H4 (cell line): ENCODE measurements around the gene MIGA1. TPM values are rescaled to one million over a fixed set of nuclear protein-coding genes. Genes with fewer than 3 reads are reported as not detected.

Experiments used
- DNase-seq: peaks from one replicate; pipeline ENCODE4 v3.0.0-alpha.2; 2015; ENCODE audit warnings: low spot score
- total RNA-seq: library from RNA; depleted of rRNA; stranded (reverse); fragments of >200 nt; shearing (Covaris generic); gene quantifications from 2 replicates; pipeline ENCODE4 v1.2.3, GENCODE V29; 2014

Gene MIGA1
- total RNA-seq, 1 experiment from 2014 or later = 5.7 TPM

DNA sequence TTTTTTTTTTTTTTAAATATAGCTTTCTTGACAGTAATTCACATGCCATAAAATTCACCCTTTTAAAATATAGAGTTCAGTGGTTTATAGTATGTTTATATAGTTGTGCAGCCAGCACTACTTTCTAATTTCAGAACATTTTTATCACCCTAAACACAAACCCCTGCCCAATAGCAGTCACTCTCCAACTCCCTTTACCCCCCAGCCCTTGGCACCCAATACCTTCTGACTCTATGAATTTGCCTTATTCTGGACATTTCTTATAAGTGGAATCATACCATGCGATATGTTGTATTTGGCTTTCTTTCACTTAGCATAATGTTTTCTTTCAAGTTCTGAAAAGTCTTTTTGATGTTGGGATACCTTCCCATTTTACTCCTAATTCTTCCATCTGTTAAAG is 66.5 kb downstream of the MIGA1 start:
- DNase-seq = no peak

DNA sequence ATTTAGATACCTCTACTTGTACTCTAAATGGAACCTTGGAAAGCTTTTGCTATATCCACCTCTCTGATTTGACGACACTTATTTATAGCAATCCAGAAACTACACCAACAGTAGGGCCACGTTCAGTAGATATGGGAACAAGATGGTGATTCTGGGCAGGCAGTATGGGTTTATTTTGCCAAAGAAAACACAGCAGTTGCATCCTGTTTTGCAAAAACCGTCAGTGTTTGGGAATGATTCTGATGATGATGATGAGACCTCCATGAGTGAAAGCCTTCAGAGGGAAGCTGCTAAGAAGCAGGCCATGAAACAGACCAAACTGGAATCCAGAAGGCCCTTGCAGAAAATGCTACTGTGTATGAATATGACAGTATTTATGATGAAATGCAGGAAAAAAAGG is 67.5 kb downstream of the MIGA1 start:
- no peak for DNase-seq

GRCh38 chr1:77847621-77848080 is 68.2 kb downstream of the MIGA1 start:
- no peak for DNase-seq

DNA sequence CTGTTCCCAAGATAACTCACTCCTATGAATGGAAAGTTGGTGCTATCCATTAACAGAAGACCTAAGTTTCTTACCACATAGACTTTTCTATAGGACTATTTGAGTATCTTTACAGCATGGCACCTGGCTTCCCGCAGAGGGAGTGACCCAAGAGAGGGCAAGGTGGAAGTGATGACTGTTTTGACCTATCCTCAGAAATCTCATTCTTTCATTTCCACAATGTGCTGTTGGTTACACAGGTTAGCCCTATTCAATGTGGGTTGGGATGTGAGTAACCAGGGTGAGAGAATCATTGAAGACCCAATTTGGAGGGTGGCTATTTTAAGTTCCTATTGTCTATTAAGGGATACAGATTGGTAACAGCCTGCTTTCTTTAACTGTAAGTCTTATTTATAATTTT is 70.6 kb downstream of the MIGA1 start:
- DNase-seq = no peak

GRCh38 chr1:77857552-77857951 is 78.1 kb downstream of the MIGA1 start:
- no peak for DNase-seq

- DNase-seq = no peak
Measured at GRCh38 chr1:77858725-77859124, 79.3 kb downstream of the MIGA1 start.

DNA sequence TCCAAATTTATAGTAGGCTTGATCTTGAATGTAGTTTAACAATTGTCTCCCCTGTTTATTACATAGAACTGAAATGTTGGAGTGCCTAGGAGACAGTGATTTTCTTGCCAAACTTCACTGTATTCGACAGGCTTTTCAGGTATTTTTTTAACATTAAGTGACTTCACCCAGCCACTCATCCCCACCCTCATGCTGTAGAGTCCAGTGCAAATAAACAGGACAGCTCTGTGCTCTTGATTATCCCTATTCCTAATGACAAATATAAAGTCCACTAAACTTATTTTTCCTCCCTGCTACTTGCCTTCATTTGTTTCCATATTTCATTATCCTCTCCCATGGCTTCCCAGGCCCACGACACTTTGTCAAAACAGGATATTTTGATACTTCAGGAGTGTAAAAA is 79.8 kb downstream of the MIGA1 start:
- DNase-seq = no peak

DNA sequence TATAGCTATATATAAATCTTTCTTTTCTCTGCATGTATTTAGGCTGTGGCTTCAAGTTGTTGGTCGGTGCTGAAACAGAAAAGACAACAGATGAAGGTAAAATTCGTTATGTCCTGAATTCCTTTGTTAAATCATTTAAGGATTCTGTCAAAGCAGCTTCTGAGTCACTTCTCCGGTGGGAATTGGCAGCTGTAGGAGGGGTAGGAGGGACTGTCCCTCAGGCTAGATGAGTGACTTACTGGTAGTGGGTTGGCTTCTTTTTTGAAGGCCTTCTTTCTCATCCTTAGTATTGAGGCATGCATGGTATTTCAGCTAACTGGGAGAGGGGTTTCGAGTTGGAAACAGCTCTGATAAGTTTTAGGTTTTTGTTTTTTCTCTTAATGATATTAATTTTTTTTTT is 86.8 kb downstream of the MIGA1 start:
- no peak for DNase-seq

GRCh38 chr1:77872645-77873044 is 93.2 kb downstream of the MIGA1 start:
- DNase-seq = no peak

- no peak for DNase-seq
Measured at GRCh38 chr1:77873461-77873860, 94.0 kb downstream of the MIGA1 start.

DNA sequence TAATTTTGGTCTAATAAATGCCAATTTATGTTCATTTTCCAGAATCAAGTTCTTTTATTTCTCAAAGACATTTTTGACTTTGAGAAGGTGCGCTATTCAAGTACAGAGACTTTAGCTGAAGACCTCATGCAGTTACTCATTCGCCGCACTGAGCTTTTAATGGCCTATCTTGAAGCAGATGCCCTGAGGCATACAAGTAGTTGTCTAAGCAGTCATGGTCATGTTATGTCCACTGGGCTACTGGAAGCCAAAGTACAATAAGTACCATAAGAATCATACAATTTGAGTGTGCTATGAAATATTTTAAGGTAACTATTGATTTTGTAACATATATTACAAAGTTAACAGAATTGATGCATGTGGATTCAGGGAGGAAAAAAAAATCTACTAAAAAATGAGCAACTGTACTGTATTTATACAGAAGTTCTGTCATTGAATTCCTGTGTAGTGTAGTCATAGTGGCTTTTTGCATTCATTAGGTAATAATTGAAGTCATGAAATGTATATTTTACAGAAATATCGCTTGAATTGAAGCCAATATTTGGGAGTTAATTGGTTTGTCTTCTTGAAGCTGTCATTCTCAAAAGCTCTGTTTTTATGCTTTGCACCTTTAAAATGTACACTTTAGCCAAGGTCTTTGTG is 95.5 kb downstream of the MIGA1 start:
- DNase-seq = no peak

DNA sequence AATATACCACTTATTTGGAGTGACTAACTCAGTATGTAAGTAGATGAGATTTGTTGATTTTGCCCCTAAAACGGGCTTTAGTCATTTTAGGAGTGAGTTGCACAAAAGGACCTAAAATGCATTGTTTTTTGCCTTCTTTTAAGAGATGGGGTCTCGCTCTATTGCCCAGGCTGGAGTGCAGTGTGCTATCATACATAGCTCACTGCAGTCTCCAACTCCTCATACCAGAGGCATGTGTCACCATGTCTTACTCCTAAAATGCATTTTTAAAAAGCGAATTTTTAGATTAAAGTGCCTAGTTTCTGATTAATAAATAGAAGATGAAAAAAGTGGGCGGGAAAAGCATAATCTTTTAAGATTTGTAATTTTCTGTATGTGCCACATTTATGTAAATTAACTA is 97.4 kb downstream of the MIGA1 start:
- DNase-seq = no peak

DNA sequence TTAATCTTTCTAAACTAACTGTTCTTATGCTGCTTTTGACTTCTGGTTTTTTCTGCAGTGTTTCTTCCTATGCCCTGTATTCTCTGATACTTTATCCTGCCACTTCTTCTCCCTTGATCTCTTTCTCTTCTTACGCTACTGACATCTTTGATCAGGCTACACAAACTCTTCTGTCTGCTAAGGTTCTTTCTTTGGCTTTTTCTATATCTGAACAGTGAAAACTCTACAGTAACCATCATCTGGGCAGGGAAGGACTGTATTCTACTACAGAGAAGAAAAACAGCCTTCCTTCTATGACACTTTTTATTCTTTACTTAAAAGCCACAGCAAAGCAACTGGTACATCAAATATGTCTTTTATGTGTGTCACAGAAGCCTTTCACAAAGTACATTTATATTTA is 101.6 kb downstream of the MIGA1 start:
- DNase-seq = no peak

DNA sequence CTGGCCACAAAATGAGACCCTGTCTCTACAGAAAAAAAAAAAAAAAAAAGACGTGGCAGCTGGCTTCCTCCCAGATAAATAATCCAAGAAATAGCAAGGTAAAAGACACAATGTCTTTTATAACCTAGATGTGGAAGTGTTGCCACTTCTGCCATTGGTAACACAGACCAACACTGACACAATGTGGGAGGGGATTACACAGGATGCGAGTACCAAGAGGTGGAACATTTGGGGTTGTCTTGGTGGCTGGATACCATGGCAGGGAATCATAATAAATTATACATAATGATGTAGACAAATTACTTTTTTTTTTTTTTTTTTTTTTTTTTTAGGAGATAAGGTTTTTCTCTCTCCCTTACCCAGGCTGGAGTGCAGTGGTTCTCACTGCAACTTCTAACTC is 103.0 kb downstream of the MIGA1 start:
- DNase-seq = no peak

DNA sequence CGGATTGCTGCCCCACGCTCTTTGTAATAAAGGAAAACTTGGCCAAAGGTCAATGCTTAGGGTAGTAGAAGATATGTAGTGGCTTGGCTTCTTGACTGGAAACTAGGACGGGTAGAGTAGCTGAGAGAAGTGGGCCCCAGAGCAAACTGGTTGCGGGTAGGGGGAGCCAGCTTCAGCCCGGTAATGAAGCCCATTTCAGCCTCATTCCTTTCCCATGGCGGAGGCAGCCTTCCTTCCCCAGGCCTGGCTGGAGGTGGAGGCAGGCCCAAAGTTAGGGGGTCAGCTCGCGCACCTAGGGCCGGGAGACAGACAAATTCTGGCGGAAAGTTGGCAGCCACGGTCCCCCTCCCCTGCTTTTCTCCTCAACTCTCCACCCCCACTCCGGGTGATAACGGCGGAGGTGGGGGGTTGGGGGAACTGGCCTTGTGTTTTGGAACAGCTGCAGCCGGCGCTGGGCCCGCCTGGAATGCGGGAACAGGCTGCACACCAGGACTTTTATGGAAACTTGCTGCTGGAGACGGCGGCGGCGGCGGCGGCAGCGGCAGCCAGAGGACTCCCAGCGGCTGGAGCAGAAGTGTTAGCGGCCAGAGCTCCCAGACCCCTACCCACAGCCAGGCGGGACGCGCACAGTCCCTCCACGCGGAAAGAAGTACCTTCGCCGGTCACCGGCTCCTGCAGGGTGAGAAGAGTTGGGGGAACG is 108.8 kb downstream of the MIGA1 start, which contains the start of gene NEXN:
TSS of gene NEXN (plus strand) at position 544 of the 700 bp plus-strand sequence. CDS start 27,483 bp downstream, outside the sequence.
- peak; percentile 31 for DNase-seq

- peak; percentile 31 for DNase-seq
Measured at GRCh38 chr1:77888781-77889642, 109.6 kb downstream of the MIGA1 start.

- DNase-seq = peak; percentile 18
Measured at GRCh38 chr1:77889671-77890070, 110.2 kb downstream of the MIGA1 start.

- DNase-seq = no peak
Measured at GRCh38 chr1:77891200-77891599, 111.8 kb downstream of the MIGA1 start.

DNA sequence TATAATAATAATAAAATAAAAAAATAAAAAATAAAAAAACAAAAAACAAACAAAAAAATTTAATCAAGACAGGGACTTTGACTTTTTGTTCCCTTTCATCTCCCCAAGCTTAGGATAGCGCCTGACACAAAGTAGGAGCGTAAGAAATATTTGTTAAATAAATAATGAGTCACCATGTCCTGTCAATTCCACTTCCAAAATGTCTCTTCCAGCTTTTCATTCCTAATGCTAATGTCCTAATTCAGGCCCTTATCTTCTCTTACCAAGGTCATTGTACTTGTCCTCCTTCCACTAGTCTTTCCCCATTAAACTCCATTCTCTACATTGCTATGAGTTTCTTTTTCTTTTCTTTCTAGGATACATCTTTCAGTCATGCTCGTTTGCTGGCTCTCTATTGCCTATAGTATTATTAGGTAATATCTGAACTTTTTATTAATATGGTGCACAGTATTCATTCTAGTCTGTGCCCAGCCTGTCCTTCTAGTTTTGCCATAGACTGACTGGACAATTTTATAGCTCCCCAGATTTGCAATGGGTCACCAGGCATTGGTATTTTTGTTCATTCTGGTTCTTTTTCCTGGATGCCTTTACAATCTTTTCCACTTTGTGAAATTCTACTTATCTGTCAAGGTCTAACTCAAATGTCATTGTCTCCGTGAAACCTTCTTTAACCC is 120.3 kb downstream of the MIGA1 start:
- no peak for DNase-seq

DNA sequence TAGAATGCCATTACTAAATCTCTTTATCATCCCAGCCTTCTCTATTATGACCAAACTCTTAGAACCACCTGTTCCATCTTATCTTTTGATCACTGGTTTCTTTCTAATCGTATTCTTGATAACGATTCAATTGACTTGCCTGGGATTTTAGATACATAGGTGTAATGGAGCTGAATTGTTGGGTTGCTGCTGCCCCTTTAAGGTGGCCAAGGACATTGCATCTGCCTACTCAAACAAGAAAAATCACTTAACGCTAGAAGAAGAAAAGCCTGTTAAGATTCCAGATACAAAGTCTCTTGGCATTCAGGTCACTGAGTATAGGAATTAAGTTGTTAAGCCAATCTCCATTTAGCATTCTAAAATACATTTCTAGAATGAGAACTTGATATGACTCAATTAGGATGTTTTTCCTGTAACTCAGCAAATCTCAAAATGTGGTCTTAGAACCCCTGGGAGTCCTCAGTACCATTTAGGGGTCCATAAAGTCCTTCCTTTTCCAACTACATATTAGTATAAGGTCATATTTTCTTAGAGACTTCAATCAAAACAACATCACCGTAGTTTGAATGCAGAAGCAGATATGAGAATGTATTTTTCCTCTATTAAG is 121.3 kb downstream of the MIGA1 start:
- peak; percentile 24 for DNase-seq

DNA sequence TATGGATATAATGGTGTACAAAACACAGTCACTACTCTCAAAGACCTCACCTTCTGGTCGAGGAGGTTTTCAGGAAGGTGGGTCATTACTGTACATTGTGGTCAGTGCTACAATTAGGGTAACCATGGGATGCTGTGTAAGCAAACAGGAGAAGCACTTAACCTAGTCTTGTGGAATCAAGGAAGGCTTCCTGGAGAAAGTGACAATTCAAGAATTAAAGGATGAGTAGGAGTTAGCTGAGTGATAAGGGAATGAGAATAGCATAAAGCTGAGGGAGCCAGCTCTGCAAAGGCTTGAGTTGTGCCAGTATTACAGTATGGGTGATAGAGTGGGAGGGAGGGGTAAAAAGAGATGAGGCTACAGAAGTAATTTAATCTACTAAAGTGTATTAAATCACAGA is 126.2 kb downstream of the MIGA1 start:
- DNase-seq = no peak
